Thoracic aorta (tissue), 2 donors: ENCODE measurements around the gene GRK3. TPM values are rescaled to one million over a fixed set of nuclear protein-coding genes. Genes with fewer than 3 reads are reported as not detected.

Experiments used
- ATAC-seq: fragments of 150-250 bp; one replicate; pipeline ENCODE4 v1.8.0; 2017; ENCODE audit warnings: low read depth; ENCODE audit not compliant: insufficient number of reproducible peaks, low FRiP score
- DNase-seq: peaks from one replicate; pipeline ENCODE4 v3.0.0-alpha.2; 2020; ENCODE audit warnings: low spot score
- H3K27ac ChIP-seq, 2 donors: fragments of 200-600 bp; sonication (generic); 1 replicate in 1 of 2; 2 replicates in 1 of 2; pipeline ENCODE4 v1.5.1; 2016; ENCODE audit warnings: mild to moderate bottlenecking in 2 of 2, moderate library complexity in 2 of 2
- H3K27me3 ChIP-seq: fragments of 200-600 bp; sonication (generic); replicated peaks from 2 replicates; pipeline ENCODE4 v1.6.0; 2016; ENCODE audit warnings: mild to moderate bottlenecking; ENCODE audit not compliant: insufficient read depth
- H3K36me3 ChIP-seq: fragments of 200-600 bp; sonication (generic); one replicate; pipeline ENCODE4 v1.5.1; 2016
- H3K4me1 ChIP-seq, 2 donors: fragments of 200-600 bp; sonication (generic); 1 replicate in 1 of 2; 2 replicates in 1 of 2; pipeline versions ENCODE4 v1.5.1 to v1.6.0; 2016; ENCODE audit warnings: low read depth in 2 of 2, mild to moderate bottlenecking in 1 of 2; ENCODE audit not compliant: control insufficient read depth in 1 of 2
- H3K4me3 ChIP-seq: fragments of 200-600 bp; sonication (generic); 2 replicates; pipeline ENCODE4 v1.5.1; 2016; ENCODE audit warnings: mild to moderate bottlenecking
- H3K9me3 ChIP-seq: fragments of 200-600 bp; sonication (generic); 2 replicates; pipeline ENCODE4 v1.5.1; 2016
- CTCF ChIP-seq: fragments of 200-600 bp; sonication (generic); IDR thresholded peaks from one replicate; pipeline ENCODE4 v1.5.1; 2019; ENCODE audit warnings: antibody characterized with exemption
- total RNA-seq, 2 donors: library from RNA; depleted of rRNA; stranded (reverse); fragments of >200 nt; gene quantifications; one replicate each; pipeline versions ENCODE4 v1.1.0 to v1.2.3, GENCODE V29; 2016

The GRK3 gene
- total RNA-seq, 2 donors from 2014 or later, result 4.4 to 4.6 TPM

GRCh38 chr22:25659413-25659812, 94.9 kb downstream of the GRK3 start:
- Histone ChIP-seq H3K4me1 (peaks cover 0 to 11% of the 10 kb centered on the region in 2 donors), H3K27me3 (no peaks in the 10 kb centered on the region), H3K36me3 (no peaks in the 10 kb centered on the region), H3K4me3 (no peak overlapping the region), H3K27ac (no peak overlapping the region), H3K9me3 (no peaks in the 10 kb centered on the region)
- no peak for ATAC-seq
- no peak for TF ChIP-seq CTCF
- DNase-seq, result no peak

GRCh38 chr22:25660336-25660735, 95.9 kb downstream of the GRK3 start:
- Histone ChIP-seq H3K27me3 (no peaks in the 10 kb centered on the region), H3K27ac (no peak overlapping the region), H3K9me3 (no peaks in the 10 kb centered on the region), H3K4me1 (peaks cover 0 to 11% of the 10 kb centered on the region in 2 donors), H3K36me3 (no peaks in the 10 kb centered on the region), H3K4me3 (no peak overlapping the region)
- DNase-seq (no peak), ATAC-seq (no peak)
- no peak for TF ChIP-seq CTCF

GRCh38 chr22:25661073-25661472, 96.6 kb downstream of the GRK3 start:
- Histone ChIP-seq H3K36me3 (no peaks in the 10 kb centered on the region), H3K27me3 (no peaks in the 10 kb centered on the region), H3K27ac (no peak overlapping the region), H3K4me1 (peaks cover 0 to 11% of the 10 kb centered on the region in 2 donors), H3K4me3 (no peak overlapping the region), H3K9me3 (no peaks in the 10 kb centered on the region)
- DNase-seq, result no peak
- no peak for TF ChIP-seq CTCF
- no peak for ATAC-seq

GRCh38 chr22:25663654-25664053, 99.2 kb downstream of the GRK3 start:
- no peak overlapping the region for H3K27ac ChIP-seq
- no peaks in the 10 kb centered on the region for H3K27me3 ChIP-seq
- ATAC-seq (no peak), DNase-seq (no peak)
- H3K36me3 ChIP-seq, result no peaks in the 10 kb centered on the region
- H3K4me1 ChIP-seq, result peaks cover 0 to 11% of the 10 kb centered on the region in 2 donors
- no peak for TF ChIP-seq CTCF
- H3K9me3 ChIP-seq, result no peaks in the 10 kb centered on the region
- H3K4me3 ChIP-seq, result no peak overlapping the region

GRCh38 chr22:25666308-25666707, 101.8 kb downstream of the GRK3 start:
- TF ChIP-seq CTCF, result no peak
- no peak overlapping the region for H3K4me3 ChIP-seq
- peaks cover 0 to 3% of the 10 kb centered on the region in 2 donors for H3K4me1 ChIP-seq
- DNase-seq (no peak), ATAC-seq (no peak)
- H3K9me3 ChIP-seq, result no peaks in the 10 kb centered on the region
- H3K27ac ChIP-seq, result no peak overlapping the region
- no peaks in the 10 kb centered on the region for H3K36me3 ChIP-seq
- no peaks in the 10 kb centered on the region for H3K27me3 ChIP-seq
